Measurements from ENCODE around the gene ARMC9. TPM values are rescaled to one million over a fixed set of nuclear protein-coding genes. Genes with fewer than 3 reads are reported as not detected.

The ARMC9 gene
- total RNA-seq, 1 experiment from 2014 or later: 16.4 TPM

DNA sequence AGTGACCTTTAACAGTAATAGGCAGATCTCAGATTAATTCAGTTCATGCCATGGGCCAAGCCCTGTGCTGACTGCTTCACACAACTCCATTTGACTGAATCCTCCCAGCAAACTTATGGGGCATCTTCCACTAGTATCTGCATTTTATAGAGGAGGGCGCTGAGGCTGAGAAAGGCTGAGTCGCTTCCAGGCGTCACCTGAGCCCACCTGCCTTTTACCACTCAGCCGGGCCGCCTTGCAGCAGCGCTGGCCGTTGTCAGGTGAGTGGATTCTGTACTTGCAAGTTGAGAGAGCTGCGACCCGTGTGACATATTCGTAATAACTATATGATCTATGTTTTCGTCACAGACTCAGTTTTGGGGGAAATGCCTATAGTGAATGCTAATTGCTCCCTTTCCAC lies 137.8 kb downstream of the ARMC9 start:
- Histone ChIP-seq H3K9ac (ENCODE audit: low read length) (no peak overlapping the region), H3K36me3 (ENCODE audit: control insufficient read depth in 1 of 2, insufficient read depth in 2 of 2, low read length in 2 of 2) (no peaks in the 10 kb centered on the region), H3K27ac (ENCODE audit: low read depth, low read length) (no peak overlapping the region), H3K79me2 (ENCODE audit: insufficient read depth, low read length) (no peaks in the 10 kb centered on the region), H3K27me3 (ENCODE audit: insufficient read depth, low read length) (no peaks in the 10 kb centered on the region), H3K4me1 (ENCODE audit: control insufficient read depth in 1 of 2, insufficient read depth in 2 of 2, low read length in 2 of 2) (peaks cover 0 to 7% of the 10 kb centered on the region in 2 experiments; a peak in 1 of 4 replicates), H2AFZ (ENCODE audit: low read depth, low read length, poor library complexity, severe bottlenecking) (no peak overlapping the region), H3K4me3 (replicated peaks in 1 of 2; ENCODE audit: low read depth in 1 of 2, low read length in 2 of 2) (no peak overlapping the region), H4K20me1 (ENCODE audit: insufficient read depth) (no peaks in the 10 kb centered on the region), H3K4me2 (ENCODE audit: low read length) (no peak overlapping the region), H3K9me2 (ENCODE audit: insufficient read depth) (no peaks in the 10 kb centered on the region), H3K9me3 (ENCODE audit: control insufficient read depth in 1 of 2, insufficient read depth in 1 of 2, low read depth in 1 of 2, low read length in 2 of 2) (no peaks in the 10 kb centered on the region)
- POLR2A ChIA-PET: no interaction called here
- intact Hi-C loops (cut with micrococcal nuclease): no loop called here
- no peak for ATAC-seq
- DNase-seq (ENCODE audit: low read depth, low spot score): no peak
- TF ChIP-seq CEBPB (IDR thresholded peaks at IDR 0.05; ENCODE audit: low read depth) (no peak), FOSL1 (IDR thresholded peaks at IDR 0.05; ENCODE audit: low read depth) (no peak), RAD21 (IDR thresholded peaks at IDR 0.05; ENCODE audit: low read depth) (no peak), EZH2phosphoT487 (IDR thresholded peaks at IDR 0.05; ENCODE audit: borderline replicate concordance) (no peak), SIN3A (IDR thresholded peaks at IDR 0.05; ENCODE audit: low read depth) (no peak), ZBTB33 (IDR thresholded peaks at IDR 0.05; ENCODE audit: extremely low read depth, insufficient replicate concordance, low read length) (no peak), ZFX (IDR thresholded peaks at IDR 0.05) (no peak), JUND (IDR thresholded peaks at IDR 0.05) (no peak), POLR2AphosphoS5 (IDR thresholded peaks at IDR 0.05; ENCODE audit: low read depth, low read length) (no peak), SP1 (IDR thresholded peaks at IDR 0.05; ENCODE audit: low read depth) (no peak), ELF1 (IDR thresholded peaks at IDR 0.05; ENCODE audit: borderline replicate concordance, low read depth) (no peak)
- TF ChIP-seq, protein P1, sequence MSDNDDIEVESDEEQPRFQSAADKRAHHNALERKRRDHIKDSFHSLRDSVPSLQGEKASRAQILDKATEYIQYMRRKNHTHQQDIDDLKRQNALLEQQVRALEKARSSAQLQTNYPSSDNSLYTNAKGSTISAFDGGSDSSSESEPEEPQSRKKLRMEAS (IDR thresholded peaks at IDR 0.05): no peak
- TF ChIP-seq, protein P2, sequence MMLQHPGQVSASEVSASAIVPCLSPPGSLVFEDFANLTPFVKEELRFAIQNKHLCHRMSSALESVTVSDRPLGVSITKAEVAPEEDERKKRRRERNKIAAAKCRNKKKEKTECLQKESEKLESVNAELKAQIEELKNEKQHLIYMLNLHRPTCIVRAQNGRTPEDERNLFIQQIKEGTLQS (IDR thresholded peaks at IDR 0.05): no peak
- RAD21 ChIA-PET (ENCODE audit: low non-redundant PET in 1 of 2, low total read pairs in 2 of 2, uncharacterized antibody in 2 of 2, unreplicated experiment in 2 of 2): no interaction called here
- CTCF ChIA-PET: no interaction called here
- BruUV-seq (replicated peaks): no TSS peak
